A673 (cell line): ENCODE data around the gene FAM227B. TPM values are rescaled to one million over a fixed set of nuclear protein-coding genes. Genes with fewer than 3 reads are reported as not detected.

Experiments
- BruUV-seq: library from RNA; stranded (reverse); fragments of 400-500 nt; replicated peaks from 2 replicates; lab custom pipeline; 2021; lab: Mats Ljungman, UMichigan
- CTCF ChIA-PET: fragments of 300-600 bp; sonication (Branson Sonifier 250); formaldehyde crosslinking; loops from one replicate; lab custom pipeline; 2022; ENCODE audit warnings: antibody characterized with exemption; lab: Charles Lee
- POLR2A ChIA-PET: fragments of 300-600 bp; sonication (Branson Sonifier 250); formaldehyde crosslinking; loops from one replicate; lab custom pipeline; 2022; ENCODE audit warnings: antibody characterized with exemption; ENCODE audit not compliant: low non-redundant PET; lab: Charles Lee
- DNase-seq: peaks from one replicate; pipeline ENCODE4 v3.0.0-alpha.2; 2015; ENCODE audit warnings: low spot score
- H3K27ac ChIP-seq: fragments of 200-600 bp; sonication (generic); 2 replicates; pipeline ENCODE4 v1.5.1; 2016; ENCODE audit warnings: mixed run types, low read depth, mild to moderate bottlenecking, mixed read lengths, antibody characterized with exemption, low read length; ENCODE audit not compliant: poor library complexity, severe bottlenecking
- H3K27me3 ChIP-seq: fragments of 200-600 bp; sonication (generic); replicated peaks from 2 replicates; pipeline ENCODE4 v1.6.1; 2017; ENCODE audit warnings: mixed run types, low read depth, mild to moderate bottlenecking, mixed read lengths, antibody characterized with exemption, low read length; ENCODE audit not compliant: insufficient read depth, poor library complexity
- H3K36me3 ChIP-seq: fragments of 200-600 bp; sonication (generic); 2 replicates; pipeline ENCODE4 v1.6.1; 2016; ENCODE audit warnings: mixed run types, mild to moderate bottlenecking, mixed read lengths, antibody characterized with exemption, low read length; ENCODE audit not compliant: insufficient read depth, poor library complexity, severe bottlenecking
- H3K4me1 ChIP-seq: fragments of 200-600 bp; sonication (generic); 2 replicates; pipeline ENCODE4 v1.6.1; 2017; ENCODE audit warnings: mixed run types, mild to moderate bottlenecking, mixed read lengths, antibody characterized with exemption, low read length; ENCODE audit not compliant: insufficient read depth, poor library complexity, severe bottlenecking
- H3K4me3 ChIP-seq: fragments of 200-600 bp; sonication (generic); 2 replicates; pipeline ENCODE4 v1.5.1; 2016; ENCODE audit warnings: low read depth, mixed run types, mild to moderate bottlenecking, mixed read lengths, low read length; ENCODE audit not compliant: poor library complexity, severe bottlenecking
- H3K9me3 ChIP-seq: fragments of 200-600 bp; sonication (generic); 2 replicates; pipeline ENCODE4 v1.6.1; 2016; ENCODE audit warnings: mixed run types, low read depth, mild to moderate bottlenecking, mixed read lengths, antibody characterized with exemption, low read length; ENCODE audit not compliant: poor library complexity, severe bottlenecking
- EZH2 ChIP-seq: fragments of 200-600 bp; sonication (generic); IDR thresholded peaks from 2 replicates; pipeline ENCODE4 v1.6.1; 2017; ENCODE audit warnings: borderline replicate concordance, low read depth, mild to moderate bottlenecking, mixed read lengths, antibody characterized with exemption, low read length; ENCODE audit not compliant: poor library complexity, severe bottlenecking
- intact Hi-C: fragments of 100-400 bp; cut with micrococcal nuclease; formaldehyde crosslinking; loops from one replicate; pipeline ENCODE4 v1.10.0; 2022; ENCODE audit not compliant: unreplicated experiment
- total RNA-seq: library from RNA; stranded (reverse); gene quantifications from 2 replicates; pipeline ENCODE4 v1.2.3, GENCODE V29; 2021
- TF ChIP-seq, protein P1 (sequence below): fragments of 300-800, 200-600 bp; sonication (generic); conservative IDR thresholded peaks from 2 replicates; pipeline ENCODE4 v1.5.1; 2017; ENCODE audit warnings: low read depth, mild to moderate bottlenecking, antibody characterized with exemption, low read length, moderate library complexity, mixed read lengths

Gene FAM227B
- total RNA-seq, 1 experiment from 2014 or later: 2.3 TPM

DNA sequence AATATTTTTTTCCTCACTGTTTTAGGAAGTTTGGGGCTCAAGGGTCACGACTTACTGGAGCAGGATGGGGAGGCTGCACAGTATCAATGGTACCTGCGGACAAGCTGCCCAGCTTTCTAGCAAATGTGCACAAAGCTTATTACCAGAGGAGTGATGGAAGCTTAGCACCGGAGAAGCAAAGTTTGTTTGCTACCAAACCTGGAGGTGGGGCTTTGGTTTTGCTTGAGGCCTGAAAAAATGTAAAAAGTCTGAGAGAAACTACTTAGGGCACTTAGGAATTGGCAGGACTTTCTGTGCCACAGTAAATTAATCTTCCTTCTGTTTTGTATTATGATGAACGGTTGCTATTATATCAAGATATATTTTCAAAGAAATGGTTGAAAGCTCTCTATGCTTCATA is 292.7 kb downstream of the FAM227B start:
- no peak overlapping the region for H3K4me3 ChIP-seq
- no peak overlapping the region for H3K27ac ChIP-seq
- no peak for DNase-seq
- CTCF ChIA-PET: no interaction called here
- TF ChIP-seq, protein P1, sequence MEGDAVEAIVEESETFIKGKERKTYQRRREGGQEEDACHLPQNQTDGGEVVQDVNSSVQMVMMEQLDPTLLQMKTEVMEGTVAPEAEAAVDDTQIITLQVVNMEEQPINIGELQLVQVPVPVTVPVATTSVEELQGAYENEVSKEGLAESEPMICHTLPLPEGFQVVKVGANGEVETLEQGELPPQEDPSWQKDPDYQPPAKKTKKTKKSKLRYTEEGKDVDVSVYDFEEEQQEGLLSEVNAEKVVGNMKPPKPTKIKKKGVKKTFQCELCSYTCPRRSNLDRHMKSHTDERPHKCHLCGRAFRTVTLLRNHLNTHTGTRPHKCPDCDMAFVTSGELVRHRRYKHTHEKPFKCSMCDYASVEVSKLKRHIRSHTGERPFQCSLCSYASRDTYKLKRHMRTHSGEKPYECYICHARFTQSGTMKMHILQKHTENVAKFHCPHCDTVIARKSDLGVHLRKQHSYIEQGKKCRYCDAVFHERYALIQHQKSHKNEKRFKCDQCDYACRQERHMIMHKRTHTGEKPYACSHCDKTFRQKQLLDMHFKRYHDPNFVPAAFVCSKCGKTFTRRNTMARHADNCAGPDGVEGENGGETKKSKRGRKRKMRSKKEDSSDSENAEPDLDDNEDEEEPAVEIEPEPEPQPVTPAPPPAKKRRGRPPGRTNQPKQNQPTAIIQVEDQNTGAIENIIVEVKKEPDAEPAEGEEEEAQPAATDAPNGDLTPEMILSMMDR: no peak
- TF ChIP-seq EZH2: no peak
- no peaks in the 10 kb centered on the region for H3K36me3 ChIP-seq
- BruUV-seq: no TSS peak
- POLR2A ChIA-PET: no interaction called here
- no peaks in the 10 kb centered on the region for H3K9me3 ChIP-seq
- intact Hi-C loops: no loop called here
- H3K4me1 ChIP-seq: no peaks in the 10 kb centered on the region
- H3K27me3 ChIP-seq: no peaks in the 10 kb centered on the region

DNA sequence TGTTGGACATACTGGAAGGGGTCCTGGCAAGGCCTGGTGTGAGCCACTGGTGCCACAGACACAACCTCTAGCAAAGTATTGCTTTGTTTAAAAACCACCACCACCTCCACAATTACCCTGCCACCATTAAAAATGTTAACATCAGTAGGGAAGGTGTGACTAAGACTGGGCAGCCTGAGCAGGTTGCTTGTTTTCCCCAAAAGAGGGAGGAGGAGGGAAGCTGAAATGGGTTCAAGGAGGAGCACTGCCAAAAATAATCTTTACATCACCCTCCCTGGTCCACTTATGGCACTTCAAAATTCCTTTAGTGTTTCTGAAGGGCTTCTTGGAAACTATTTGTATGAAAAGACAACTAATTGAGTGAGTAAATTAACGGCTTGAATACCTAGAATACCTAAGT is 297.4 kb downstream of the FAM227B start:
- intact Hi-C loops: no loop called here
- TF ChIP-seq, protein P1: no peak
- TF ChIP-seq EZH2: no peak
- H3K27ac ChIP-seq: no peak overlapping the region
- ChIA-PET CTCF (no interaction called here), POLR2A (no interaction called here)
- no peak overlapping the region for H3K4me3 ChIP-seq
- no peaks in the 10 kb centered on the region for H3K27me3 ChIP-seq
- H3K36me3 ChIP-seq: no peaks in the 10 kb centered on the region
- H3K9me3 ChIP-seq: no peaks in the 10 kb centered on the region
- no peak for DNase-seq
- H3K4me1 ChIP-seq: no peaks in the 10 kb centered on the region
- BruUV-seq: no TSS peak

DNA sequence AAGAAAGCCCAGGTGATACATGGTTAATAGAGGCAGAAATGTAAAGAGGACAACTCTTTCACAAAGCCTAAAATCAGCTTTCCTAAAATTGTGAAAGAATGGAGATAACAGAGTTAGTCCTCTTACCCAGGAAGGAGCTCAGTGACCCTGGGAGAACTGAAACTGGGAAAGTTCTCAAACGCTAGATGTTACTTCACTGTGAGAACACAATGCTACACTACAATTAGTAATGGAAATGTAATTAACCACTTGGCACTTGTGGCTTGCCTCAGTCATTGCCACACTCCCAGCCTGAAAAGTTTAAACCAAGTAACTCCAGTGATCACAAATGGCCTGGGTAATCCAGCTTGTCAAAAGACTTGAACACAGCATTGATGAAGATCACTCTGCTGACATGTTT is 300.3 kb downstream of the FAM227B start:
- H3K9me3 ChIP-seq: no peaks in the 10 kb centered on the region
- DNase-seq: no peak
- no peak for TF ChIP-seq EZH2
- TF ChIP-seq, protein P1: no peak
- intact Hi-C loops: no loop called here
- no peaks in the 10 kb centered on the region for H3K27me3 ChIP-seq
- H3K4me1 ChIP-seq: peaks cover 13% of the 10 kb centered on the region
- no peaks in the 10 kb centered on the region for H3K36me3 ChIP-seq
- H3K4me3 ChIP-seq: no peak overlapping the region
- POLR2A ChIA-PET: no interaction called here
- CTCF ChIA-PET: no interaction called here
- H3K27ac ChIP-seq: no peak overlapping the region
- BruUV-seq: no TSS peak
